ENCODE results near the gene SOHLH2.

The SOHLH2 gene

GRCh38 chr13:36135876-36136275, 78.5 kb downstream of the SOHLH2 start:
- Histone ChIP-seq H3K9me2 (replicated peaks; ENCODE audit: low read depth, low read length) (0 out of 2 replicates have a peak, but pooled peaks cover 5% of the 10 kb centered on the region), H3K9me3 (ENCODE audit: insufficient read depth, low read depth, low read length) (no peaks in the 10 kb centered on the region), H2AFZ (ENCODE audit: low read length) (no peak overlapping the region), H3K36me3 (ENCODE audit: insufficient read depth, low read length) (no peaks in the 10 kb centered on the region), H3K4me3 (ENCODE audit: low read length, poor library complexity, severe bottlenecking) (no peak overlapping the region), H3F3A (ENCODE audit: low read depth) (no peaks in the 10 kb centered on the region), H3K4me1 (ENCODE audit: insufficient read depth, low read length, poor library complexity, severe bottlenecking) (no peaks in the 10 kb centered on the region), H3K4me2 (ENCODE audit: low read depth, low read length, poor library complexity, severe bottlenecking) (no peak overlapping the region), H4K20me1 (ENCODE audit: insufficient read depth, low read length, poor library complexity, severe bottlenecking) (no peaks in the 10 kb centered on the region), H3K79me2 (ENCODE audit: insufficient read depth, low read length) (no peaks in the 10 kb centered on the region), H3K27me3 (ENCODE audit: insufficient read depth, low read length, poor library complexity, severe bottlenecking) (no peaks in the 10 kb centered on the region), H3K9ac (ENCODE audit: low read depth, low read length, poor library complexity, severe bottlenecking) (no peak overlapping the region)
- TF ChIP-seq, protein P1, sequence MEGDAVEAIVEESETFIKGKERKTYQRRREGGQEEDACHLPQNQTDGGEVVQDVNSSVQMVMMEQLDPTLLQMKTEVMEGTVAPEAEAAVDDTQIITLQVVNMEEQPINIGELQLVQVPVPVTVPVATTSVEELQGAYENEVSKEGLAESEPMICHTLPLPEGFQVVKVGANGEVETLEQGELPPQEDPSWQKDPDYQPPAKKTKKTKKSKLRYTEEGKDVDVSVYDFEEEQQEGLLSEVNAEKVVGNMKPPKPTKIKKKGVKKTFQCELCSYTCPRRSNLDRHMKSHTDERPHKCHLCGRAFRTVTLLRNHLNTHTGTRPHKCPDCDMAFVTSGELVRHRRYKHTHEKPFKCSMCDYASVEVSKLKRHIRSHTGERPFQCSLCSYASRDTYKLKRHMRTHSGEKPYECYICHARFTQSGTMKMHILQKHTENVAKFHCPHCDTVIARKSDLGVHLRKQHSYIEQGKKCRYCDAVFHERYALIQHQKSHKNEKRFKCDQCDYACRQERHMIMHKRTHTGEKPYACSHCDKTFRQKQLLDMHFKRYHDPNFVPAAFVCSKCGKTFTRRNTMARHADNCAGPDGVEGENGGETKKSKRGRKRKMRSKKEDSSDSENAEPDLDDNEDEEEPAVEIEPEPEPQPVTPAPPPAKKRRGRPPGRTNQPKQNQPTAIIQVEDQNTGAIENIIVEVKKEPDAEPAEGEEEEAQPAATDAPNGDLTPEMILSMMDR (conservative IDR thresholded peaks at IDR 0.05; ENCODE audit: low read length) = no peak

DNA sequence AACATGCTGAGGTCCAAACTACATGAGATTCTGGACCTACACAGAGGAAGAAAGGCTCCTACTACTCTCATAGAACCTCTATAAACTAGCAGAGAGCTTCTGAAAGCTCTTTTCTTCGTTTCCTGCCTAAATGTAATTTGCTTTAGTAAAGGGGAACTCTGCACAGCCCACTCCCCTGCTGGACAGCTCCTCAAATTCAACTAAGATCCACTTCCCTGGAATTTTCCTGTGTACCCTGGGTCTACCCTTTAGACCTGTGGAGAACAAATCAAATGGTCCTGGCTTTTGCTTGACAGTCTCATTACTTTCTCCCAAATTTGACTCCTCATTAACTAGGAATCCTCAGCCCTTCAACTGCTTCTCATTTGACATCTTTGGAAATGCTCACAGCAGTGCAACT, 79.7 kb downstream of the SOHLH2 start:
- Histone ChIP-seq H3K27me3 (ENCODE audit: insufficient read depth, low read length, poor library complexity, severe bottlenecking) (no peaks in the 10 kb centered on the region), H3K9ac (ENCODE audit: low read depth, low read length, poor library complexity, severe bottlenecking) (no peak overlapping the region), H3K79me2 (ENCODE audit: insufficient read depth, low read length) (no peaks in the 10 kb centered on the region), H3F3A (ENCODE audit: low read depth) (no peaks in the 10 kb centered on the region), H2AFZ (ENCODE audit: low read length) (no peak overlapping the region), H3K4me1 (ENCODE audit: insufficient read depth, low read length, poor library complexity, severe bottlenecking) (no peaks in the 10 kb centered on the region), H3K4me2 (ENCODE audit: low read depth, low read length, poor library complexity, severe bottlenecking) (no peak overlapping the region), H3K9me2 (replicated peaks; ENCODE audit: low read depth, low read length) (0 out of 2 replicates have a peak, but pooled peaks cover 5% of the 10 kb centered on the region), H3K36me3 (ENCODE audit: insufficient read depth, low read length) (no peaks in the 10 kb centered on the region), H3K4me3 (ENCODE audit: low read length, poor library complexity, severe bottlenecking) (no peak overlapping the region), H4K20me1 (ENCODE audit: insufficient read depth, low read length, poor library complexity, severe bottlenecking) (no peaks in the 10 kb centered on the region), H3K9me3 (ENCODE audit: insufficient read depth, low read depth, low read length) (no peaks in the 10 kb centered on the region)
- TF ChIP-seq EZH2phosphoT487 (IDR thresholded peaks at IDR 0.05; ENCODE audit: borderline replicate concordance) = no peak
- TF ChIP-seq, protein P1 (conservative IDR thresholded peaks at IDR 0.05; ENCODE audit: low read length) = no peak

DNA sequence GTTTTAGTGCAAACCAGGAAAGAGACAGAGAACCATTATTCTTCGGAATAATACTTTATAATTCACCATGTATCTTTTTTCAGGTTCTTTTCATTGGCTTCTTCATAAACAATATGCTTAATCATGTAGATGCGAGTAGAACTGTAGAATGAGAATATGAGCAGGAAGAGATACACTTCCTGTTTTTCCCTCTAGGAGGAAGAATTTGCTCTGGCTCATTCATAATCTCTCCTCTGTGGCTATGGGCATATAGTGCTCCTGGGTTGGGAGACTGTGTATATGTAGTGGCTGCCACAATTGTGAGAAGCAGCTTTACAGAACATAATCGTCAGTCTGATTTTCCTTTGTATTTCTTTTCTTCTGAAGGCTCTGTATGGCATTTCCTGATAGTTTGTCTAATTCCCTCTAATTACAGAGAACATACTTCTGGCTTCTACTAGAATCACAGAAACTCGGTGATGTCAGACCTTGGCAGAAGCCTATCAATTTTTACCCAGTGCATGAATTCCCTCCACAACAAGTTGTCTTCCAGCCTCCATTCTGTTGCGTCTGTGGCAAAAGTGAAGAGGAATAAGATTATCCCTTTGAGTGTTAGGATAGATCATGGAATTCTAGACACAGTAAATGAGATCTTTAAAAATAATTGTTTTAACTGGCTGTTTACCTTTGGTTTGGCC, 80.3 kb downstream of the SOHLH2 start:
- H2AFZ ChIP-seq (ENCODE audit: low read length) = no peak overlapping the region
- 0 out of 2 replicates have a peak, but pooled peaks cover 5% of the 10 kb centered on the region for H3K9me2 ChIP-seq (replicated peaks; ENCODE audit: low read depth, low read length)
- H3K4me1 ChIP-seq (ENCODE audit: insufficient read depth, low read length, poor library complexity, severe bottlenecking) = no peaks in the 10 kb centered on the region
- H3K36me3 ChIP-seq (ENCODE audit: insufficient read depth, low read length) = no peaks in the 10 kb centered on the region
- H3K4me2 ChIP-seq (ENCODE audit: low read depth, low read length, poor library complexity, severe bottlenecking) = no peak overlapping the region
- H3K27me3 ChIP-seq (ENCODE audit: insufficient read depth, low read length, poor library complexity, severe bottlenecking) = no peaks in the 10 kb centered on the region
- H3K79me2 ChIP-seq (ENCODE audit: insufficient read depth, low read length) = no peaks in the 10 kb centered on the region
- no peak overlapping the region for H3K9ac ChIP-seq (ENCODE audit: low read depth, low read length, poor library complexity, severe bottlenecking)
- H3K9me3 ChIP-seq (ENCODE audit: insufficient read depth, low read depth, low read length) = no peaks in the 10 kb centered on the region
- H3K4me3 ChIP-seq (ENCODE audit: low read length, poor library complexity, severe bottlenecking) = no peak overlapping the region
- TF ChIP-seq, protein P1 (conservative IDR thresholded peaks at IDR 0.05; ENCODE audit: low read length) = no peak
- no peak for TF ChIP-seq EZH2phosphoT487 (IDR thresholded peaks at IDR 0.05; ENCODE audit: borderline replicate concordance)
- H4K20me1 ChIP-seq (ENCODE audit: insufficient read depth, low read length, poor library complexity, severe bottlenecking) = no peaks in the 10 kb centered on the region
- no peaks in the 10 kb centered on the region for H3F3A ChIP-seq (ENCODE audit: low read depth)
